Esophagus muscularis mucosa (tissue), 3 donors: ENCODE data around the gene RTRAF.

ENCODE experiments used
- CTCF ChIP-seq, 3 experiments: fragments of 200-600 bp in 2 of 3; fragments of 450-650 bp in 1 of 3; sonication (generic) in 2 of 3; IDR thresholded peaks; one replicate each; pipeline ENCODE4 v1.5.1; 2017 to 2019; ENCODE audit warnings: antibody characterized with exemption in 3 of 3, mild to moderate bottlenecking in 2 of 3, moderate library complexity in 1 of 3
- EP300 ChIP-seq: sonication (generic); formaldehyde crosslinking; IDR thresholded peaks from one replicate; pipeline ENCODE4 v1.6.1; 2017; ENCODE audit warnings: antibody characterized with exemption

GRCh38 chr14:51939755-51940301 is 49.5 kb upstream of the RTRAF start:
- TF ChIP-seq CTCF (IDR thresholded peaks at IDR 0.05) = no peak
- TF ChIP-seq EP300 = no peak
